ENCODE measurements around the gene RIOK3.
"Not testable (repeated sequence)": the region's sequence is repeated elsewhere in the genome, so short reads cannot be mapped to it uniquely, and the experiment has no call there.

The RIOK3 gene

GRCh38 chr18:23452728-23453679 is at the start of gene RIOK3:
RIOK3 (plus strand) TSS chr18:23453287; CDS start chr18:23453440, 153 bp downstream.
- peak; percentile 61 to 73 (median 66) for DNase-seq

GRCh38 chr18:23403310-23403709 is 49.8 kb upstream of the RIOK3 start:
- DNase-seq: no peak

- DNase-seq: no peak
These were observed 47.5 kb upstream of the RIOK3 start for GRCh38 chr18:23405636-23406035.

GRCh38 chr18:23406271-23406787 is 46.8 kb upstream of the RIOK3 start:
- no peak for DNase-seq

GRCh38 chr18:23412351-23412964 is 40.6 kb upstream of the RIOK3 start:
- no peak for DNase-seq

- no peak for DNase-seq
These were observed 37.6 kb upstream of the RIOK3 start for GRCh38 chr18:23415515-23415914.

- no peak for DNase-seq
These were observed 36.8 kb upstream of the RIOK3 start for GRCh38 chr18:23416298-23416697.

- DNase-seq: no peak
These were observed 31.8 kb upstream of the RIOK3 start for GRCh38 chr18:23421277-23421676.

- DNase-seq: no peak
These were observed 30.2 kb upstream of the RIOK3 start for GRCh38 chr18:23422751-23423418.

- no peak for DNase-seq
These were observed 28.5 kb upstream of the RIOK3 start for GRCh38 chr18:23424616-23425015.

GRCh38 chr18:23428821-23429220 is 24.3 kb upstream of the RIOK3 start:
- DNase-seq: no peak

GRCh38 chr18:23429538-23429937 is 23.5 kb upstream of the RIOK3 start:
- not testable (repeated sequence) for DNase-seq

GRCh38 chr18:23433360-23433759 is 19.7 kb upstream of the RIOK3 start:
- no peak for DNase-seq

GRCh38 chr18:23437357-23438045 is 15.6 kb upstream of the RIOK3 start:
- peak; percentile 33 to 68 (median 54) for DNase-seq

GRCh38 chr18:23438046-23438377 is 15.1 kb upstream of the RIOK3 start:
- no peak for DNase-seq

- DNase-seq: no peak
These were observed 14.3 kb upstream of the RIOK3 start for GRCh38 chr18:23438608-23439366.

- DNase-seq: no peak
These were observed 13.0 kb upstream of the RIOK3 start for GRCh38 chr18:23440131-23440530.

GRCh38 chr18:23442958-23443357 is 10.1 kb upstream of the RIOK3 start:
- DNase-seq: no peak

- no peak for DNase-seq
These were observed 4.8 kb upstream of the RIOK3 start for GRCh38 chr18:23448291-23448690.

- DNase-seq: no peak
These were observed 3.1 kb upstream of the RIOK3 start for GRCh38 chr18:23450022-23450421.

- no peak for DNase-seq
These were observed 2.1 kb upstream of the RIOK3 start for GRCh38 chr18:23451011-23451410.

- no peak for DNase-seq
These were observed 1.6 kb upstream of the RIOK3 start for GRCh38 chr18:23451491-23451890.
